H1 (cell line): ENCODE results near the gene ZNF37A. TPM values are rescaled to one million over a fixed set of nuclear protein-coding genes. Genes with fewer than 3 reads are reported as not detected.

ENCODE experiments used
- CTCF ChIA-PET: fragments of 300-600 bp; sonication (Branson Sonifier 250); formaldehyde crosslinking; loops from one replicate; lab custom pipeline; 2021; ENCODE audit not compliant: partially characterized antibody; lab: Charles Lee
- POLR2A ChIA-PET: fragments of 300-600 bp; sonication (Branson Sonifier 250); formaldehyde crosslinking; loops from one replicate; lab custom pipeline; 2021; ENCODE audit warnings: inconsistent platforms; ENCODE audit not compliant: partially characterized antibody; lab: Charles Lee
- DNase-seq, 2 experiments: peaks; one replicate each; pipeline versions ENCODE4 v3.0.0 to v3.0.0-alpha.2; 2010 to 2022; ENCODE audit warnings: low spot score in 2 of 2, low read depth in 1 of 2, mixed read lengths in 1 of 2
- FAIRE-seq: peaks from 2 replicates; lab custom pipeline; 2011; peaks lifted over from hg19 to GRCh38; lab: Jason Lieb, UNC
- H2AFZ ChIP-seq: 2 replicates; pipeline ENCODE4 v1.8.1; 2012; ENCODE audit warnings: low read length, inconsistent platforms
- H2AK5ac ChIP-seq: 2 replicates; pipeline ENCODE4 v1.6.1; 2013; ENCODE audit warnings: low read depth, low read length
- H2BK120ac ChIP-seq: replicated peaks from 2 replicates; pipeline ENCODE3; 2013; ENCODE audit warnings: low read depth, low read length, inconsistent platforms
- H2BK12ac ChIP-seq: 2 replicates; pipeline ENCODE4 v1.6.1; 2013; ENCODE audit warnings: low read depth, low read length
- H2BK15ac ChIP-seq: 2 replicates; pipeline ENCODE4 v1.6.1; 2013; ENCODE audit warnings: low read length
- H2BK20ac ChIP-seq: 2 replicates; pipeline ENCODE4 v1.6.1; 2013; ENCODE audit warnings: low read length
- H2BK5ac ChIP-seq: 2 replicates; pipeline ENCODE4 v1.6.1; 2013; ENCODE audit warnings: low read depth, low read length
- H3K14ac ChIP-seq: 2 replicates; pipeline ENCODE4 v1.6.1; 2013; ENCODE audit warnings: inconsistent platforms; ENCODE audit not compliant: insufficient read length
- H3K18ac ChIP-seq: 2 replicates; pipeline ENCODE4 v1.6.1; 2013; ENCODE audit warnings: low read length; ENCODE audit errors: extremely low read depth
- H3K23ac ChIP-seq: 2 replicates; pipeline ENCODE4 v1.6.1; 2013; ENCODE audit warnings: inconsistent platforms; ENCODE audit not compliant: insufficient read length
- H3K23me2 ChIP-seq: 2 replicates; pipeline ENCODE4 v1.6.1; 2013; ENCODE audit warnings: low read depth, low read length
- H3K27ac ChIP-seq: 2 replicates; pipeline ENCODE4 v1.6.1; 2011; ENCODE audit warnings: low read depth, low read length, inconsistent platforms
- H3K27me3 ChIP-seq, 4 experiments: replicated peaks in 1 of 4; 1 replicate in 1 of 4; 2 replicates in 3 of 4; pipeline versions ENCODE4 v1.6.1 to v1.8.1; 2011 to 2013; ENCODE audit warnings: low read length in 3 of 4, mild to moderate bottlenecking in 3 of 4, inconsistent platforms in 2 of 4, mixed read lengths in 2 of 4, moderate library complexity in 1 of 4; ENCODE audit not compliant: control insufficient read depth in 3 of 4, insufficient read depth in 3 of 4; ENCODE audit errors: extremely low read depth in 1 of 4
- H3K36me3 ChIP-seq, 4 experiments: 2 replicates each; pipeline versions ENCODE4 v1.6.1 to v1.8.1; 2011 to 2013; ENCODE audit warnings: mild to moderate bottlenecking in 4 of 4, low read length in 3 of 4, moderate library complexity in 2 of 4, control low read depth in 1 of 4, inconsistent platforms in 1 of 4; ENCODE audit not compliant: insufficient read depth in 4 of 4, control insufficient read depth in 2 of 4
- H3K4ac ChIP-seq: replicated peaks from 2 replicates; pipeline ENCODE3; 2013; ENCODE audit warnings: low read length, low read depth, mixed read lengths, inconsistent platforms; ENCODE audit not compliant: insufficient read length
- H3K4me1 ChIP-seq, 4 experiments: replicated peaks in 1 of 4; 1 replicate in 1 of 4; 2 replicates in 3 of 4; pipeline versions ENCODE4 v1.6.1 to v1.8.1; 2011 to 2013; ENCODE audit warnings: low read length in 3 of 4, inconsistent platforms in 2 of 4, mixed read lengths in 1 of 4; ENCODE audit not compliant: insufficient read depth in 4 of 4, control insufficient read depth in 3 of 4
- H3K4me2 ChIP-seq, 2 experiments: 2 replicates each; pipeline versions ENCODE4 v1.6.1 to v1.8.1; 2011 to 2013; ENCODE audit warnings: low read depth in 2 of 2, low read length in 2 of 2, control low read depth in 1 of 2, inconsistent platforms in 1 of 2, mild to moderate bottlenecking in 1 of 2; ENCODE audit not compliant: insufficient read depth in 1 of 2
- H3K4me3 ChIP-seq, 4 experiments: fragments of 200-600, 300-600 bp in 1 of 4; sonication (generic), shearing (Covaris generic), sonication (Bioruptor Twin) in 1 of 4; 2 replicates each; pipeline versions ENCODE4 v1.5.1 to v1.8.1; 2011 to 2016; ENCODE audit warnings: low read length in 4 of 4, low read depth in 3 of 4, control low read depth in 2 of 4, inconsistent platforms in 2 of 4, mild to moderate bottlenecking in 2 of 4, mixed read lengths in 1 of 4, moderate library complexity in 1 of 4; ENCODE audit not compliant: insufficient read depth in 2 of 4; ENCODE audit errors: extremely low read depth in 1 of 4
- H3K56ac ChIP-seq: replicated peaks from 2 replicates; pipeline ENCODE3; 2013; ENCODE audit warnings: low read depth, mild to moderate bottlenecking, mixed read lengths, low read length, inconsistent platforms; ENCODE audit not compliant: insufficient read length
- H3K79me1 ChIP-seq: 2 replicates; pipeline ENCODE4 v1.6.1; 2013; ENCODE audit warnings: low read depth, low read length, control low read depth
- H3K79me2 ChIP-seq, 2 experiments: 2 replicates each; pipeline versions ENCODE4 v1.6.1 to v1.8.1; 2012 to 2013; ENCODE audit warnings: low read length in 2 of 2, mild to moderate bottlenecking in 2 of 2, inconsistent platforms in 1 of 2; ENCODE audit not compliant: insufficient read depth in 2 of 2, control insufficient read depth in 1 of 2
- H3K9ac ChIP-seq, 4 experiments: replicated peaks in 1 of 4; 1 replicate in 1 of 4; 2 replicates in 3 of 4; pipeline versions ENCODE4 v1.6.1 to v1.8.1; 2011 to 2013; ENCODE audit warnings: low read depth in 3 of 4, low read length in 3 of 4, control low read depth in 2 of 4, mild to moderate bottlenecking in 2 of 4, moderate library complexity in 2 of 4, inconsistent platforms in 1 of 4; ENCODE audit errors: extremely low read depth in 1 of 4
- H3K9me3 ChIP-seq, 2 experiments: 2 replicates each; pipeline versions ENCODE4 v1.6.1 to v1.8.1; 2012 to 2013; ENCODE audit warnings: mild to moderate bottlenecking in 2 of 2, moderate library complexity in 2 of 2, control low read depth in 1 of 2, inconsistent platforms in 1 of 2, low read depth in 1 of 2, low read length in 1 of 2, mixed read lengths in 1 of 2; ENCODE audit not compliant: insufficient read depth in 2 of 2
- H4K20me1 ChIP-seq, 2 experiments: replicated peaks in 1 of 2; 2 replicates each; pipeline versions ENCODE3 to v1.8.1; 2011 to 2013; ENCODE audit warnings: inconsistent platforms in 2 of 2, low read length in 2 of 2, mild to moderate bottlenecking in 1 of 2; ENCODE audit not compliant: insufficient read depth in 2 of 2, control insufficient read depth in 1 of 2
- H4K5ac ChIP-seq: 2 replicates; pipeline ENCODE4 v1.6.1; 2013; ENCODE audit warnings: low read length, low read depth, mixed read lengths, inconsistent platforms; ENCODE audit not compliant: insufficient read length
- H4K8ac ChIP-seq: 2 replicates; pipeline ENCODE4 v1.8.0; 2013; ENCODE audit warnings: mild to moderate bottlenecking, moderate library complexity, low read length, inconsistent platforms; ENCODE audit not compliant: insufficient read depth; ENCODE audit errors: extremely low read depth
- H4K91ac ChIP-seq: replicated peaks from 2 replicates; pipeline ENCODE3; 2013; ENCODE audit warnings: low read length, mixed read lengths, inconsistent platforms; ENCODE audit not compliant: insufficient read length
- CBX8 ChIP-seq: fragments of 300-800, 300-1000 bp; sonication (generic); IDR thresholded peaks from 2 replicates; pipeline ENCODE4 v1.7.1; 2016; ENCODE audit warnings: low read depth, low read length, borderline replicate concordance
- EP300 ChIP-seq, 2 experiments: IDR thresholded peaks; 1 replicate in 1 of 2; 2 replicates in 1 of 2; pipeline ENCODE4 v1.6.1; 2011 to 2012; ENCODE audit warnings: low read depth in 2 of 2, low read length in 2 of 2, mild to moderate bottlenecking in 2 of 2, borderline replicate concordance in 1 of 2, inconsistent platforms in 1 of 2, moderate library complexity in 1 of 2
- HDAC6 ChIP-seq: IDR thresholded peaks from one replicate; pipeline ENCODE4 v1.7.1; 2012; ENCODE audit warnings: low read depth, mild to moderate bottlenecking, inconsistent platforms, low read length, moderate library complexity
- KDM4A ChIP-seq: IDR thresholded peaks from one replicate; pipeline ENCODE4 v1.7.1; 2012; ENCODE audit warnings: low read depth, mild to moderate bottlenecking, moderate library complexity, low read length, inconsistent platforms; ENCODE audit not compliant: severe bottlenecking
- POLR2AphosphoS5 ChIP-seq: IDR thresholded peaks from 2 replicates; pipeline ENCODE4 v1.6.1; 2011; ENCODE audit warnings: low read depth, low read length
- RBBP5 ChIP-seq: IDR thresholded peaks from 2 replicates; pipeline ENCODE4 v1.7.1; 2012; ENCODE audit warnings: low read depth, mild to moderate bottlenecking, inconsistent platforms, low read length, moderate library complexity, borderline replicate concordance
- RFX5 ChIP-seq: IDR thresholded peaks from 2 replicates; pipeline ENCODE4 v1.6.1; 2011; ENCODE audit warnings: low read depth, low read length, improper control_type of control experiment, borderline replicate concordance
- SP2 ChIP-seq: IDR thresholded peaks from 2 replicates; pipeline ENCODE4 v1.6.1; 2012; ENCODE audit warnings: mild to moderate bottlenecking, low read length, inconsistent platforms
- SRF ChIP-seq: IDR thresholded peaks from 2 replicates; pipeline ENCODE4 v1.6.1; 2011; ENCODE audit warnings: mild to moderate bottlenecking, low read depth, low read length, moderate library complexity
- YY1 ChIP-seq: IDR thresholded peaks from 2 replicates; pipeline ENCODE4 v1.6.1; 2011; ENCODE audit warnings: low read depth, mild to moderate bottlenecking, low read length
- WGBS, 2 experiments: shearing (Covaris generic) in 1 of 2; methylation state at CpG; one replicate each; pipeline versions ENCODE4 v1.1.6 to v1.1.7; 2013 to 2015; ENCODE audit warnings: low lambda C conversion rate in 2 of 2, mixed read lengths in 2 of 2, inconsistent platforms in 1 of 2, low coverage in 1 of 2, missing lambda C conversion rate in 1 of 2; ENCODE audit not compliant: insufficient replicate concordance in 2 of 2, insufficient coverage in 1 of 2, insufficient read length in 1 of 2; ENCODE audit errors: extremely low coverage in 1 of 2, missing lambda C conversion rate in 1 of 2; 5-methylcytosine and 5-hydroxymethylcytosine counted together
- polyA plus RNA-seq, 7 experiments: library from polyadenylated mRNA; depleted of rRNA in 3 of 7; stranded (reverse) in 5 of 7; unstranded in 2 of 7; fragments of >200 nt in 5 of 7; fragments of 200-250 nt in 2 of 7; gene quantifications; 1 replicate in 5 of 7; 2 replicates in 1 of 7; 4 replicates in 1 of 7; pipeline versions ENCODE4 v1.2.1 to v1.2.3, GENCODE V29; 2011 to 2013; ENCODE audit warnings: missing spikeins in 2 of 7, mixed read lengths in 2 of 7
- total RNA-seq: library from RNA; stranded (reverse); fragmentation: NEBNext Ultra II Directional; extraction: Animal tissue kit (Norgen Biotek cat#: 25700); gene quantifications from 2 replicates; pipeline ENCODE4 v1.2.1, GENCODE V29; 2021
- TF ChIP-seq, protein P1 (sequence below): IDR thresholded peaks from 2 replicates; pipeline ENCODE4 v1.6.1; 2012; ENCODE audit warnings: low read length, inconsistent platforms

Gene ZNF37A
- total and polyA plus RNA-seq, 2 of the 8 experiments (the other 6 are each of a cell fraction or from before 2014, with no cell fraction given) = 0.97 to 12.7 TPM

DNA sequence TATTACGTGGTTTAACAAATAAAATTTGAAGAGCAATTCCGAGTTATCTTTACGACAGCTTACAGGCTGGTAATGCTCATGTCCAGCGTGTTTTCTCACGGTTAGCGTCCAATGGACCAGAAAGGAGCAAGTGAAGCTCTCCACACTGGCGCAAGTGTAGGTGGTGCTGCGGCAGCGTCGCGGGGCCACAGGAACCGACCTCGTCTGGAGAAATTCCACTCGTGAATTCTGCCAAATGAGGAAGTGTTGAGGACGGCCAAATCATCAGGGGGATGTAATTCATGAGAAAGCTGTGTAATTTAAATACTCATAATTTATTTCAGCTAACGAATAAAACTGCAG, 350 bp upstream of the ZNF37A start:
- 78% methylated on average over 16 of the region's 16 CpGs; no CpG with 5 or more reads in 1 of the 2 experiments for WGBS, 2 experiments
- TF ChIP-seq POLR2AphosphoS5 (no peak), CBX8 (no peak), KDM4A (no peak), SRF (no peak), HDAC6 (no peak), EP300 (IDR thresholded peaks at IDR 0.05; ENCODE audit: borderline replicate concordance in 1 of 2, low read depth in 2 of 2, low read length in 2 of 2) (no peak), RBBP5 (no peak), SP2 (no peak), YY1 (no peak), RFX5 (no peak)
- TF ChIP-seq, protein P1, sequence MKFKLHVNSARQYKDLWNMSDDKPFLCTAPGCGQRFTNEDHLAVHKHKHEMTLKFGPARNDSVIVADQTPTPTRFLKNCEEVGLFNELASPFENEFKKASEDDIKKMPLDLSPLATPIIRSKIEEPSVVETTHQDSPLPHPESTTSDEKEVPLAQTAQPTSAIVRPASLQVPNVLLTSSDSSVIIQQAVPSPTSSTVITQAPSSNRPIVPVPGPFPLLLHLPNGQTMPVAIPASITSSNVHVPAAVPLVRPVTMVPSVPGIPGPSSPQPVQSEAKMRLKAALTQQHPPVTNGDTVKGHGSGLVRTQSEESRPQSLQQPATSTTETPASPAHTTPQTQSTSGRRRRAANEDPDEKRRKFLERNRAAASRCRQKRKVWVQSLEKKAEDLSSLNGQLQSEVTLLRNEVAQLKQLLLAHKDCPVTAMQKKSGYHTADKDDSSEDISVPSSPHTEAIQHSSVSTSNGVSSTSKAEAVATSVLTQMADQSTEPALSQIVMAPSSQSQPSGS = no peak
- TF ChIP-seq, all 59 proteins: peak for 0
- H2AFZ ChIP-seq = peak overlapping the region; percentile 21; the same call in 1 of the 2 replicates

More for the DNA sequence above, 350 bp upstream of the ZNF37A start:
- H3K56ac ChIP-seq = no peak overlapping the region
- H3K4ac ChIP-seq = no peak overlapping the region
- H3K23ac ChIP-seq = no peak overlapping the region
- H4K91ac ChIP-seq = no peak overlapping the region
- no peak for DNase-seq
- H3K79me1 ChIP-seq = no peaks in the 10 kb centered on the region
- no peak overlapping the region for H2BK120ac ChIP-seq
- H3K27ac ChIP-seq = no peak overlapping the region
- H2BK15ac ChIP-seq = no peak overlapping the region
- H3K27me3 ChIP-seq = no peaks in the 10 kb centered on the region
- no peaks in the 10 kb centered on the region for H3K4me1 ChIP-seq
- peaks cover 0 to 4% (median 0%) of the 10 kb centered on the region in 4 experiments; a peak in 1 of 8 replicates for H3K36me3 ChIP-seq
- no peaks in the 10 kb centered on the region for H3K79me2 ChIP-seq
- peak overlapping the region in 3 of 4 experiments; percentile 10 to 68 (median 50); a peak in 5 of 8 replicates for H3K4me3 ChIP-seq
- H3K18ac ChIP-seq = no peak overlapping the region
- H2BK5ac ChIP-seq = no peak overlapping the region
- no peak overlapping the region for H3K14ac ChIP-seq
- H3K23me2 ChIP-seq = no peaks in the 10 kb centered on the region
- H2BK20ac ChIP-seq = no peak overlapping the region
- H3K9me3 ChIP-seq = peaks cover 24 to 58% of the 10 kb centered on the region in 2 experiments
- H4K20me1 ChIP-seq = no peaks in the 10 kb centered on the region
- H4K8ac ChIP-seq = no peak overlapping the region
- POLR2A ChIA-PET = no interaction called here
- no peak overlapping the region for H4K5ac ChIP-seq
- H2AK5ac ChIP-seq = no peak overlapping the region
- FAIRE-seq = no peak
- CTCF ChIA-PET = no interaction called here
- H3K9ac ChIP-seq = no peak overlapping the region
- H2BK12ac ChIP-seq = no peak overlapping the region
- H3K4me2 ChIP-seq = peak overlapping the region; percentile 49 to 58
